ENCODE measurements around the gene IL17B. TPM values are rescaled to one million over a fixed set of nuclear protein-coding genes. Genes with fewer than 3 reads are reported as not detected.

The IL17B gene
- total RNA-seq, 6 experiments from 2014 or later: 0.50 to 0.85 (median 0.76) TPM

- no peaks in the 10 kb centered on the region for H3K9me3 Mint-ChIP-seq
- H3K36me3 Mint-ChIP-seq (ENCODE audit: low read depth): peaks cover 43% of the 10 kb centered on the region
- H3K4me3 Mint-ChIP-seq: no peak overlapping the region
- DNase-seq: no peak
- H3K4me1 Mint-ChIP-seq (ENCODE audit: low read depth): peaks cover 18% of the 10 kb centered on the region
- TF ChIP-seq, protein P1, sequence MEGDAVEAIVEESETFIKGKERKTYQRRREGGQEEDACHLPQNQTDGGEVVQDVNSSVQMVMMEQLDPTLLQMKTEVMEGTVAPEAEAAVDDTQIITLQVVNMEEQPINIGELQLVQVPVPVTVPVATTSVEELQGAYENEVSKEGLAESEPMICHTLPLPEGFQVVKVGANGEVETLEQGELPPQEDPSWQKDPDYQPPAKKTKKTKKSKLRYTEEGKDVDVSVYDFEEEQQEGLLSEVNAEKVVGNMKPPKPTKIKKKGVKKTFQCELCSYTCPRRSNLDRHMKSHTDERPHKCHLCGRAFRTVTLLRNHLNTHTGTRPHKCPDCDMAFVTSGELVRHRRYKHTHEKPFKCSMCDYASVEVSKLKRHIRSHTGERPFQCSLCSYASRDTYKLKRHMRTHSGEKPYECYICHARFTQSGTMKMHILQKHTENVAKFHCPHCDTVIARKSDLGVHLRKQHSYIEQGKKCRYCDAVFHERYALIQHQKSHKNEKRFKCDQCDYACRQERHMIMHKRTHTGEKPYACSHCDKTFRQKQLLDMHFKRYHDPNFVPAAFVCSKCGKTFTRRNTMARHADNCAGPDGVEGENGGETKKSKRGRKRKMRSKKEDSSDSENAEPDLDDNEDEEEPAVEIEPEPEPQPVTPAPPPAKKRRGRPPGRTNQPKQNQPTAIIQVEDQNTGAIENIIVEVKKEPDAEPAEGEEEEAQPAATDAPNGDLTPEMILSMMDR (IDR thresholded peaks at IDR 0.05): no peak
- H3K27me3 Mint-ChIP-seq (ENCODE audit: insufficient read depth): peaks cover 2% of the 10 kb centered on the region; the same call in 1 of the 2 replicates
- H3K27ac Mint-ChIP-seq: no peak overlapping the region
Observed at GRCh38 chr5:149353911-149354310, 25.2 kb downstream of the IL17B start.

- H3K27ac Mint-ChIP-seq: no peak overlapping the region
- H3K4me1 Mint-ChIP-seq (ENCODE audit: low read depth): peaks cover 23% of the 10 kb centered on the region
- TF ChIP-seq, protein P1 (IDR thresholded peaks at IDR 0.05): no peak
- H3K27me3 Mint-ChIP-seq (ENCODE audit: insufficient read depth): no peaks in the 10 kb centered on the region
- no peaks in the 10 kb centered on the region for H3K9me3 Mint-ChIP-seq
- DNase-seq: no peak
- H3K36me3 Mint-ChIP-seq (ENCODE audit: low read depth): peaks cover 56% of the 10 kb centered on the region
- no peak overlapping the region for H3K4me3 Mint-ChIP-seq
Observed at GRCh38 chr5:149352169-149352568, 26.9 kb downstream of the IL17B start.

- H3K27me3 Mint-ChIP-seq (ENCODE audit: insufficient read depth): peaks cover 3% of the 10 kb centered on the region
- H3K27ac Mint-ChIP-seq: no peak overlapping the region
- H3K4me1 Mint-ChIP-seq (ENCODE audit: low read depth): peaks cover 38% of the 10 kb centered on the region
- TF ChIP-seq, protein P1 (IDR thresholded peaks at IDR 0.05): no peak
- no peak for DNase-seq
- peaks cover 62% of the 10 kb centered on the region for H3K36me3 Mint-ChIP-seq (ENCODE audit: low read depth)
- H3K4me3 Mint-ChIP-seq: no peak overlapping the region
- H3K9me3 Mint-ChIP-seq: no peaks in the 10 kb centered on the region; the same call in 1 of the 2 replicates
Observed at GRCh38 chr5:149349382-149349781, 29.7 kb downstream of the IL17B start.

GRCh38 chr5:149348518-149348917, 30.6 kb downstream of the IL17B start:
- peak overlapping the region; percentile 64 for H3K27ac Mint-ChIP-seq
- H3K4me3 Mint-ChIP-seq: peak overlapping the region; percentile 38; the same call in 1 of the 2 replicates

DNA sequence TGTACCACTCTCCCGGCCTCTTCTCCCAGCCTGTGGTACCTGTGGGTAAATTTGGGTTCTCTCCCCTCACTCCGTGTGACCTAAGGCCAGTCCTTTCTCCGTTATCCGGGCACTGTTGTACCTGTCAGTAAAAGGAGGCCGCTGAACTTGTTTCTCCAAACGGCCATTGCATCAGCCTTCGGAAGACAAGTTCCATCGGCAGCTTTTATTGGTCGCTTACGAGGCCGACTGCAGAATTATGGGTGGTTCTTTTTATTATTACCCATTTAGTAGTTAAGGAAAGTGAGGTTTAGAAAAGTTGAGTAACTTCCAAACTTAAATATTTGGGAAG, 33.2 kb downstream of the IL17B start:
- no peak for DNase-seq

More at GRCh38 chr5:149348518-149348917, 30.6 kb downstream of the IL17B start:
- DNase-seq: no peak
- Mint-ChIP-seq H3K9me3 (no peaks in the 10 kb centered on the region; the same call in 1 of the 2 replicates), H3K36me3 (ENCODE audit: low read depth) (peaks cover 56% of the 10 kb centered on the region), H3K27me3 (ENCODE audit: insufficient read depth) (peaks cover 3% of the 10 kb centered on the region), H3K4me1 (ENCODE audit: low read depth) (peaks cover 45% of the 10 kb centered on the region)
- TF ChIP-seq, protein P1 (IDR thresholded peaks at IDR 0.05): no peak

More for the DNA sequence above, 33.2 kb downstream of the IL17B start:
- H3K27ac Mint-ChIP-seq: peak overlapping the region; percentile 90
- TF ChIP-seq, protein P1 (IDR thresholded peaks at IDR 0.05): no peak
- peaks cover 43% of the 10 kb centered on the region for H3K36me3 Mint-ChIP-seq (ENCODE audit: low read depth)
- H3K27me3 Mint-ChIP-seq (ENCODE audit: insufficient read depth): peaks cover 3% of the 10 kb centered on the region
- H3K4me1 Mint-ChIP-seq (ENCODE audit: low read depth): peaks cover 45% of the 10 kb centered on the region
- H3K4me3 Mint-ChIP-seq: peak overlapping the region; percentile 95
- H3K9me3 Mint-ChIP-seq: no peaks in the 10 kb centered on the region; the same call in 1 of the 2 replicates

Measured in HFFc6 (cell line).